ENCODE data around the gene IL17RB.

IL17RB gene

GRCh38 chr3:53833053-53833645, 13.2 kb upstream of the IL17RB start:
- DNase-seq = no peak

- DNase-seq = no peak
These were observed 12.7 kb upstream of the IL17RB start for GRCh38 chr3:53833700-53834099.

- DNase-seq = no peak
These were observed 11.8 kb upstream of the IL17RB start for GRCh38 chr3:53834429-53835095.

- DNase-seq = no peak
These were observed 11.1 kb upstream of the IL17RB start for GRCh38 chr3:53835257-53835656.

GRCh38 chr3:53836084-53836872, 10.1 kb upstream of the IL17RB start:
- no peak for DNase-seq

GRCh38 chr3:53837331-53837730, 9.0 kb upstream of the IL17RB start:
- DNase-seq = no peak

GRCh38 chr3:53841296-53841695, 5.1 kb upstream of the IL17RB start:
- DNase-seq = no peak

- no peak for DNase-seq
These were observed 3.8 kb upstream of the IL17RB start for GRCh38 chr3:53842436-53843194.

- no peak for DNase-seq
These were observed 2.9 kb upstream of the IL17RB start for GRCh38 chr3:53843195-53844177.

GRCh38 chr3:53844262-53845102, 1.9 kb upstream of the IL17RB start:
- DNase-seq = no peak

GRCh38 chr3:53845103-53845880, 1.1 kb upstream of the IL17RB start:
- no peak for DNase-seq

GRCh38 chr3:53845881-53846133, 561 bp upstream of the IL17RB start:
- no peak for DNase-seq

GRCh38 chr3:53846851-53847155, 435 bp downstream of the IL17RB start:
- DNase-seq = no peak

GRCh38 chr3:53849916-53850315, 3.5 kb downstream of the IL17RB start:
- DNase-seq = no peak

DNA sequence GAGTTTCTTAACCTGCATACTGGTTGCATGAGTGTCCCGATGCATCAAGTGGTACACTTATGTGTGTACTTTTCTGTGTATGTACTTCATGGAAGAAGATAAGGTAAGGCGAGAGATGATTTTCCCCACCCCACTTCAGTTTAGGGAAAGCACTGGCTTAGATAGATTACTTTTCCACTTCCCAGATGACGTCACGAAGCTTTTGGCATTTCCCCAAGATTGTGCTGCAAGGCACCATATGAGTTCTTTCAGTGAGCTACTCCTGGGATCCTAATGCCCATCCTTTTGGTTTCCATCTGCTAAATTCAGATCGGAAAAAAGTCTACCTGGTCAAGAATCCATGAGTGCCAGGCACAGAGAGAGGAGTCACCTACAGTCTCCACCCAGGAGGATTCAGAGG, 4.5 kb downstream of the IL17RB start:
- no peak for DNase-seq

GRCh38 chr3:53856964-53857363, 10.6 kb downstream of the IL17RB start:
- no peak for DNase-seq

DNA sequence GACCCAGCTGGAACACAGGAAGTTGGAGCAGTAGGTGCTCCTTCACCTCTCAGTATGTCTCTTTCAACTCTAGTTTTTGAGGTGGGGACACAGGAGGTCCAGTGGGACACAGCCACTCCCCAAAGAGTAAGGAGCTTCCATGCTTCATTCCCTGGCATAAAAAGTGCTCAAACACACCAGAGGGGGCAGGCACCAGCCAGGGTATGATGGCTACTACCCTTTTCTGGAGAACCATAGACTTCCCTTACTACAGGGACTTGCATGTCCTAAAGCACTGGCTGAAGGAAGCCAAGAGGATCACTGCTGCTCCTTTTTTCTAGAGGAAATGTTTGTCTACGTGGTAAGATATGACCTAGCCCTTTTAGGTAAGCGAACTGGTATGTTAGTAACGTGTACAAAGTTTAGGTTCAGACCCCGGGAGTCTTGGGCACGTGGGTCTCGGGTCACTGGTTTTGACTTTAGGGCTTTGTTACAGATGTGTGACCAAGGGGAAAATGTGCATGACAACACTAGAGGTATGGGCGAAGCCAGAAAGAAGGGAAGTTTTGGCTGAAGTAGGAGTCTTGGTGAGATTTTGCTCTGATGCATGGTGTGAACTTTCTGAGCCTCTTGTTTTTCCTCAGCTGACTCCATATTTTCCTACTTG, 11.9 kb downstream of the IL17RB start:
- no peak for DNase-seq

- DNase-seq = no peak
These were observed 12.8 kb downstream of the IL17RB start for GRCh38 chr3:53859178-53859577.

DNA sequence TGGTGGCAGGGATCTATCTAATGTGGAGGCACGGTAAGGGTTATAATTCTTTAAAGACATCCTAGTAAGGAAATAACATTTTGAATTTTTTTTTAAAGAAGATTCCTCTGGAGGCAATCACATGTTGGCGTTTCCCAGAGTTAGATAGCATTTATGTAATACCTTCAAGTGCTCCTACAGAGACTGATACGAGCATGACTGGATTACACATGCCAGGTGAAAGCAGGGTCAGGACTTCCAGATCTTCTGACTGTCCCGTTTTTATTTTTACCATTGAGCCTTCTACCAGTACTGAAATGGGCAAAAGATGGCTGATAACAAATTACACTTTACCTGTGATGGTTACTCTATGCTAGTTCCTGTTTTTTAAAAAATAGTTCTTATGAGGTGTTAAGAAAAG, 13.8 kb downstream of the IL17RB start:
- no peak for DNase-seq

- DNase-seq = no peak
These were observed 15.9 kb downstream of the IL17RB start for GRCh38 chr3:53862241-53862640.
